Activated naive CD8-positive, alpha-beta T cell treated with anti-CD3 and anti-CD28 coated beads for 36 hours (primary cell): Measurements from ENCODE around the gene PIRT. TPM values are rescaled to one million over a fixed set of nuclear protein-coding genes. Genes with fewer than 3 reads are reported as not detected.
A peak's percentile ranks its signal among the peaks of the same experiment; 100 is the strongest.
"Not testable (repeated sequence)": the region's sequence is repeated elsewhere in the genome, so short reads cannot be mapped to it uniquely, and the experiment has no call there.

ENCODE experiments used
- DNase-seq: peaks from one replicate; pipeline ENCODE4 v3.0.0; 2021
- H3K27ac Mint-ChIP-seq: one replicate; pipeline ENCODE4 v1.8.0; 2022; ENCODE audit warnings: mild to moderate bottlenecking, moderate library complexity, mixed read lengths
- H3K27me3 Mint-ChIP-seq: one replicate; pipeline ENCODE4 v1.8.0; 2022; ENCODE audit warnings: mild to moderate bottlenecking, mixed read lengths
- H3K36me3 Mint-ChIP-seq: one replicate; pipeline ENCODE4 v1.8.0; 2021; ENCODE audit warnings: mild to moderate bottlenecking, mixed read lengths
- H3K4me1 Mint-ChIP-seq: one replicate; pipeline ENCODE4 v1.8.0; 2021; ENCODE audit warnings: mixed read lengths
- H3K4me3 Mint-ChIP-seq: one replicate; pipeline ENCODE4 v1.8.0; 2022; ENCODE audit warnings: mild to moderate bottlenecking, moderate library complexity, mixed read lengths
- H3K9me3 Mint-ChIP-seq: one replicate; pipeline ENCODE4 v1.8.0; 2022; ENCODE audit warnings: mixed read lengths
- total RNA-seq, 2 experiments: library from RNA; stranded (reverse); gene quantifications; one replicate each; pipeline ENCODE4 v1.2.3, GENCODE V29; 2021

Gene PIRT
- total RNA-seq, result not detected

DNA sequence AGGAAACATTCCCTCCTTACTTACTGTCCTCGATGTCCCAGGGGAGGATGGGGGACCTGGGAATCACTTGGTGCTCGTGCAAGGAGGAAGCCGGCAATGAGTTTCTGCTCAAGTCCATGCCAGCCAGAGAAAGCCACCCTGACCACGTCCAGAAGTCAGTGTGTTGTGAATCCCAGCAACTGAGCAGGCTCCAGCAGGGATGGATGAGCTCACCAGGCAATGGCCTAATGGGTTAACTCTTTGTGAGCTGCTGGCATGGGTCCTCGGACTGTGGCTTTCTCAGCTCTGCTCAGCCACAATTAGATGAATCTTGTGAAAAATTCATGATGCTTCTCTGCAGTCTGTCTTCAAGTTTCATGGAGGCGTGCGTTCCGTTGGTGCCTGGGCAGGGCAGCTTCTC, at the start of gene PIRT:
Gene PIRT, minus strand, starts transcription at position 167 of the 400 bp plus-strand sequence. CDS start 12,442 bp downstream, outside the sequence.
- Mint-ChIP-seq H3K36me3 (no peaks in the 10 kb centered on the region), H3K9me3 (no peaks in the 10 kb centered on the region), H3K27me3 (no peaks in the 10 kb centered on the region), H3K27ac (no peak within 1 kb of the TSS), H3K4me1 (no peaks in the 10 kb centered on the region), H3K4me3 (no peak within 1 kb of the TSS)
- DNase-seq, result no peak

DNA sequence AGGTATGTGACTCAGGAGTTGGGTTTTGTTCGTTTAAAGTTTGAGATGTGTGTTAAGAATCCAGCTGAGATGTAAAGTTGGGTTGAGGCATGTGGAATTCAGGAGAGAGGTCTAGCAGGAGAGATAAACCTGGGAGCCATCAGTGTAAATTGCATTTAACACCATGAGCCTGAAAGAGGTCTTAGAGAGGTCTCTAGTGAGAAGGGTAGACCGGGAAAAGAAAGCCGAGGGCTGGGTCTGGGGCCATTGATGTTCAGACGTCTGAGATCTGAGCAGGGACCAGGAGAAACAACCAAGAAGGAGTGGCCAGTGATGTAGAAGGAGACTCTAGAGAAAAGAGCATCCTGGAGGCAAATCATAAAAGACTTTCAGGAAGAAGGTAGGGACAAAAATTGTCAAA, 44.1 kb upstream of the PIRT start:
- DNase-seq, result no peak
- H3K4me3 Mint-ChIP-seq, result no peak overlapping the region
- H3K4me1 Mint-ChIP-seq, result no peaks in the 10 kb centered on the region
- peaks cover 4% of the 10 kb centered on the region for H3K27me3 Mint-ChIP-seq
- no peaks in the 10 kb centered on the region for H3K9me3 Mint-ChIP-seq
- H3K27ac Mint-ChIP-seq, result no peak overlapping the region
- H3K36me3 Mint-ChIP-seq, result no peaks in the 10 kb centered on the region

DNA sequence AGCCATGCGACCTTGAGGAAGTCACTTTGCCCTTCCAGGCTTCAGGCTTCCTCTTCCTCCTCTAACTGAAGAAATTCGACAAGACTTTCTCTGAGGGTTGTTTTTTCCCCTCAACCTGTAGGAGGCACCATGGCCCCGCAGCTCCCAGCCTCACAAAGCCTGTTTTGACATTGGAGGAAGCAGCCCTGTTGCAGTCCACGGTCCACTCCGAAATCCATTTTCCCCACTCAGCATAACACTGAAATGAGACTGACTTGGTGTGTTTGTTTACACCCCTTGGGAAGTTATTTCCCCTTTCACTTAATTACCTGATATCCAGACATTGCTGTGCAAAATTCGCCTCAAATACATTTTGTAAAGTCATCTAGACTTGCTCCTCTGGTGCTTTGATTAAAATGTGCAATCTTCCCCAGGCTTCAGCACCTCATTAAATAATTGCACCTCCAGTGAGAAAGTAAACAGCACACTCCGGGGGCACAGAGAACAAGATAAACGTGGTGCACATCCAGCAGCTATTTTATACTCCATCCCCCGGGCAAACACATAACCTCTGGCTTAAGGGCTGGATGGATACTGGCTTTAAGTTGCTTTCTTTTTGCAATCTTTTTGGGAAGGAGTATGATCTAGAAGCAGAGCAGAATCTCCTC, 41.4 kb upstream of the PIRT start:
- Mint-ChIP-seq H3K27me3 (peaks cover 8% of the 10 kb centered on the region), H3K27ac (no peak overlapping the region), H3K9me3 (no peaks in the 10 kb centered on the region), H3K36me3 (no peaks in the 10 kb centered on the region), H3K4me1 (no peaks in the 10 kb centered on the region), H3K4me3 (no peak overlapping the region)
- peak; percentile 1 for DNase-seq

DNA sequence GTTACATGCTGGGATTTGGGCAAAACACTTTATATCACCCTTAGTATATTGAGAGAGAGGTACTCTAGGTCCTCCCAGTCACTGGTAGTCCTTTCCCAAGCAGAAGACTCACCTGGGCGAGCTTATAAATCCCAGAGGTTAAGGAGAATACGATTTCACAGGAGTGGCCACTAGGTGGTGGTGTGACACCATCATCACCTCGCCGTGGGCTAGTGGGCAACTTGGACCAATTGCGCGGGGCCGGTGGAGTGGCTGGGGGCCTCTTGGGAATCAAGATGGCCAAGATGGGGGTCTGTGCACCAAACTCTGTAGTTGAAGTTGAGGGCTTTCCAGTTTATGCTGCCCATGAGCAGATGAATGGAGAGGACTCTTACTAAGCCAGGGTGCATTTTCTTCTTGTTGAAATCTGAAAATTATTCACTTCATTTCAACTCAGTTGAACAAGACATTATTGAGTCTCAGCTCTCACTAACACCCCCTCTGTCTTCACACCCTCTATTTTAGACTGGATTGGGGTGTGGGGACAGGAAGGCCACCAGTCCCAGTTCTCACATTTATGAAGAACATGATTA, 38.2 kb upstream of the PIRT start:
- Mint-ChIP-seq H3K27ac (no peak overlapping the region), H3K4me3 (no peak overlapping the region), H3K36me3 (no peaks in the 10 kb centered on the region), H3K9me3 (no peaks in the 10 kb centered on the region), H3K27me3 (peaks cover 16% of the 10 kb centered on the region), H3K4me1 (no peaks in the 10 kb centered on the region)
- peak; percentile 4 for DNase-seq

DNA sequence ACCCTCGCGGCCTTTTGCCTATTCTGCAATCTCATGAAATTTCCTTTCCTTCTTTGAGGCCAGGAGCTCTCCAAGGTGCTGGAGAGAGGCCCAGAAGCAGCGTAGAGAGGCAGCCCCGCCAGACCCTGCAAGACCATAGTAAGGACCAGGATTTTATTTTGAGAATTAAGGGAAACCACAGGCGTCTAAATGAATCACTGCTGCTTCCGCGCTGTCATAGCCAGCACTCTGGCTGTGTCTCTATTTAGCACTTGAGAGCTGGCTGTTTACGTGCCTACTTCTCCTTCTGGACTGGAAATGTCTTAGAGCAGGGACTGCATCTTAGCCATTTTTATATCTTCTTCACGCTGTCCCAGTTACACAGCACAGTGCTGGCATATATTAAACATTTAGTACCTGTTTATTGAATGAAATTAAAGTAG, 37.6 kb upstream of the PIRT start:
- no peak overlapping the region for H3K4me3 Mint-ChIP-seq
- H3K36me3 Mint-ChIP-seq, result no peaks in the 10 kb centered on the region
- no peak overlapping the region for H3K27ac Mint-ChIP-seq
- DNase-seq, result peak; percentile 7
- no peaks in the 10 kb centered on the region for H3K9me3 Mint-ChIP-seq
- no peaks in the 10 kb centered on the region for H3K4me1 Mint-ChIP-seq
- H3K27me3 Mint-ChIP-seq, result peaks cover 16% of the 10 kb centered on the region

DNA sequence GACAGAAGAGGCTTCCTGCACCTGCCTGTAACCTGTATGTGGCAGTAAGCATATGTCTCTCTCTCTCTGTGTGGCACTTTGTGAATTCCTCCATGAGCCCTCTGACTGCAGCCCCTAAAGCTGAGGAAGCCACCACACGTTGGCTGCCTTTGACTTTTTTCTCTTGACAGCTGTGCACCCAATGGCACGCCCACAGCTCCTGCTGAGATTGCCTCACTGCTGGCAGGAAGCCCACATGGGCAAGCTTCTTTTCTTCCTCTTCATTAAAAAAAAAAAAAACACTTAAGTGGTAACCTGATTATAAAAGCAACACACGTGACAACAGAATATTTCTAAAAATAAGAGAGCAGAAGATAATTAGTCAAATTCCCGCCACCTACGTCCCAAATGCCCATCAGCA, 34.0 kb upstream of the PIRT start:
- peaks cover 2% of the 10 kb centered on the region for H3K36me3 Mint-ChIP-seq

DNA sequence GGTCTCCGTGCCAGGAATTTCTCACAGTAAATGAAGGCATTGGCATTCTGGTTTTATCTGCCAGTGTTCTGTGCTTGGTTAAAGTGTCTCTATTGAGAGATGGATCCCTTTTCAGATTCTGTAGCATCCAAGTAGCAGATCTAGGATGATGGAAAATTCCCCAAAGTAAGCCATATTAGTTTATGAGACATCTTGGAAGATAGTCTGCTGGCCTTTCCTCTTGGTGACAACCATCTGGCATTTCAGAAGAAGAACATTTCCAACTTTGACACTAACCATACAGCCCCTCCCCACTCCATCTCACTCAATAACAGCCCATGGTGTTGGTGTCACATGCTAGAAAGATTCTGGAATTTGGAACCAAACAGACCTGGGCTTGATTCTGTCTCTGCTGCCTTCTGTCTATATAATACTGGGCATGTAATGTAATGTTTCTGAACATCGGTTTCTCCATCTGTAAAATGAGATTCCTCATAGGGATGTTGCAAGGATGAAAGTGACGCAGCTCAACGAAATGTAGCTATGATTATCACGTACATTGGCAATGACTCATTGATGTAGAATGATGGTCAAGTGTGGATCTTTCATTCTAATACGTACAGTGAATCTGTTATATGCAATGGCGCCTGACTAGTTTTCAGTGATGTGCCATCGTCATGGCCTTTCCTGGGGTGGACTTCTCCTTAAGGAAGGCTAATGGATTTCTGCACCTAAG, 32.6 kb upstream of the PIRT start:
- Mint-ChIP-seq H3K27ac (no peak overlapping the region), H3K9me3 (peaks cover 3% of the 10 kb centered on the region), H3K36me3 (peaks cover 2% of the 10 kb centered on the region), H3K27me3 (peaks cover 8% of the 10 kb centered on the region), H3K4me3 (no peak overlapping the region), H3K4me1 (no peaks in the 10 kb centered on the region)
- DNase-seq, result no peak

More for the DNA sequence above, 34.0 kb upstream of the PIRT start:
- no peak overlapping the region for H3K27ac Mint-ChIP-seq
- no peak for DNase-seq
- H3K9me3 Mint-ChIP-seq, result peaks cover 3% of the 10 kb centered on the region
- H3K4me3 Mint-ChIP-seq, result no peak overlapping the region
- H3K4me1 Mint-ChIP-seq, result no peaks in the 10 kb centered on the region
- H3K27me3 Mint-ChIP-seq, result peaks cover 11% of the 10 kb centered on the region

DNA sequence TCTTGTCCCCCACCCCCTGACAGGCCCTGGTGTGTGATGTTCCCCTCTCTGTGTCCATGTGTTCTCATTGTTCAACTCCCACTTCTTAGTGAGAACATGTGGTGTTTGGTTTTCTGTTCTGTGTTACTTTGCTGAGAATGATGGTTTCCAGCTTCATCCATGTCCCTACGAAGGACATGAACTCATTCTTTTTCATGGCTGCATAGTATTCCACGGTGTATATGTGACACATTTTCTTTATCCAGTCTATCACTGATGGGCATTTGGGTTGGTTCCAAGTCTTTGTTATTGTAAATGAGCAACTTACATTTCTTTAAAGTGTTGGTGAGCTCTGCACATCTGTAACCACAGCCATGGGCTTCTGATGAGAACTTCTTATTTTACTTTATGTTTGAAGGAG, 30.9 kb upstream of the PIRT start:
- not testable (repeated sequence) for H3K9me3 Mint-ChIP-seq, H3K27ac Mint-ChIP-seq, H3K27me3 Mint-ChIP-seq, H3K4me3 Mint-ChIP-seq, DNase-seq, H3K4me1 Mint-ChIP-seq, H3K36me3 Mint-ChIP-seq

DNA sequence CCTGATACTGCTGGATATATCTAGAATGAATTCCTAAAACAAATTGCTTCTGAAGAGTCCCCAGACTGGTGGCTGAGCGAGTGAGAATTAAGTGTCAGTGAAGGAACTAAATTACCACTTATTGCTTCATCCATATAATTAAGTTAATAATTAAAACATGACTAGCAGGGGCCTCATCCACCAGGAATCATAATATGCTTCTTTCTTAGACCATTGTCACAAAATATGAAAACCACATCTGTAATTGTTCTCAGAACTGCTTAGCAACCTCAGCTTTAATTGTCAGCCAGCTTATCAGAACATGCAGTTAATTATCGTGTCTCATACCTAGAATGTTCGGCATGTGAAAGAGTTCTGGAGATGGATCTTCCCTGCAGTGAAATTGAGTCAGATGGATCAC, 21.2 kb upstream of the PIRT start:
- no peak overlapping the region for H3K27ac Mint-ChIP-seq
- DNase-seq, result no peak
- no peaks in the 10 kb centered on the region for H3K36me3 Mint-ChIP-seq
- H3K27me3 Mint-ChIP-seq, result no peaks in the 10 kb centered on the region
- H3K9me3 Mint-ChIP-seq, result peaks cover 10% of the 10 kb centered on the region
- H3K4me1 Mint-ChIP-seq, result no peaks in the 10 kb centered on the region
- no peak overlapping the region for H3K4me3 Mint-ChIP-seq

DNA sequence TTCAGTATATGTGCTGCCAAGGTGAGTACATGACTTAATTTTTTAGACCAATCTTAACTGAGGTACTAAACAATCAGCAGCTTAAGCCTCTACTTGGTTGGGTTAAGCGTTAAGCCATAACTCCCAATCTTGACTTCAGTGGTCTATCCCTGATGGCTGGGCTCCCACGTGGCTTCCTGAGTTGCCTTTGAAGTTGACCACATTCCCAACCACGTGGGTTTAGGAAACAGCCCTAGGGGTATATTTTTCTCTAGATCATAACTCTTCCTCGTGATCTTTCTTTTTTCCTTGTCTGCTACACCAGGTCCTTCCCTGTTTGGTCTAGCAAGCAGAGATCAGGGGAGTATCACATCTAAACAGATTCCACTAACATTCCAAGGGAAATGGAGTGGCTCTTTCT, 20.1 kb upstream of the PIRT start:
- Mint-ChIP-seq H3K4me3 (no peak overlapping the region), H3K9me3 (peaks cover 6% of the 10 kb centered on the region), H3K27me3 (no peaks in the 10 kb centered on the region), H3K36me3 (no peaks in the 10 kb centered on the region), H3K4me1 (no peaks in the 10 kb centered on the region), H3K27ac (no peak overlapping the region)
- no peak for DNase-seq

DNA sequence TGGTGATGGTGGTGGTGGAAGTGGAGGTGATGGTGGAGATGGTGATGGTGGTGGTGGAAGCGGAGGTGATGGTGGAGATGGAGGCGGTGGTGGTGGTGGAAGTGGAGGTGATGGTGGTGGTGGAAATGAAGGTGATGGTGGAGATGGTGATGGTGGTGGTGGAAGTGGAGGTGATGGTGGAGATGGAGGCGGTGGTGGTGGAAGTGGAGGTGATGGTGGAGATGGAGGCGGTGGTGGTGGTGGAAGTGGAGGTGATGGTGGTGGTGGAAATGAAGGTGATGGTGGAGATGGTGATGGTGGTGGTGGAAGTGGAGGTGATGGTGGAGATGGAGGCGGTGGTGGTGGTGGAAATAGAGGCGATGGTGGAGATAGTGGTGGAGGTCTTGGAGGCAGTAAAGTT, 8.7 kb upstream of the PIRT start:
- H3K36me3 Mint-ChIP-seq, H3K27ac Mint-ChIP-seq, H3K4me3 Mint-ChIP-seq, H3K9me3 Mint-ChIP-seq, H3K27me3 Mint-ChIP-seq, DNase-seq, H3K4me1 Mint-ChIP-seq: not testable (repeated sequence)

DNA sequence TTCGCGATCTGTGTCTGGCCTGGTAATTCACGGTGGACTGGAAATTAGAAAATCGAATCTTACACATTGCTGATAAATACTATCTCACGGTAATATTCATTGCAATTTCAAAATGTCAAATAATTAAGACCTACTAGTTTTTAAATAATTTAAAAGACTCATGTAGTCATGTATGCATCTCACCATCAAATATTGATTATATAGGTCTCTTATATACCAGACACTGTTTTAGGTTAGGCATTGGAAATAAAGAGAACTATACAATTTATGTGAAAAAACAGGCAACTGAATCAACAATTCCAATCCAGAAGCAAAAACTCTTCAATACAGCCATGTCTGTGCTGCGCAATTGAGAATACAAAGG, 7.5 kb upstream of the PIRT start:
- H3K27me3 Mint-ChIP-seq, result peaks cover 6% of the 10 kb centered on the region
- H3K27ac Mint-ChIP-seq, result no peak overlapping the region
- DNase-seq, result no peak
- no peaks in the 10 kb centered on the region for H3K36me3 Mint-ChIP-seq
- peak overlapping the region; percentile 77 for H3K4me3 Mint-ChIP-seq
- H3K4me1 Mint-ChIP-seq, result peaks cover 6% of the 10 kb centered on the region
- no peaks in the 10 kb centered on the region for H3K9me3 Mint-ChIP-seq

DNA sequence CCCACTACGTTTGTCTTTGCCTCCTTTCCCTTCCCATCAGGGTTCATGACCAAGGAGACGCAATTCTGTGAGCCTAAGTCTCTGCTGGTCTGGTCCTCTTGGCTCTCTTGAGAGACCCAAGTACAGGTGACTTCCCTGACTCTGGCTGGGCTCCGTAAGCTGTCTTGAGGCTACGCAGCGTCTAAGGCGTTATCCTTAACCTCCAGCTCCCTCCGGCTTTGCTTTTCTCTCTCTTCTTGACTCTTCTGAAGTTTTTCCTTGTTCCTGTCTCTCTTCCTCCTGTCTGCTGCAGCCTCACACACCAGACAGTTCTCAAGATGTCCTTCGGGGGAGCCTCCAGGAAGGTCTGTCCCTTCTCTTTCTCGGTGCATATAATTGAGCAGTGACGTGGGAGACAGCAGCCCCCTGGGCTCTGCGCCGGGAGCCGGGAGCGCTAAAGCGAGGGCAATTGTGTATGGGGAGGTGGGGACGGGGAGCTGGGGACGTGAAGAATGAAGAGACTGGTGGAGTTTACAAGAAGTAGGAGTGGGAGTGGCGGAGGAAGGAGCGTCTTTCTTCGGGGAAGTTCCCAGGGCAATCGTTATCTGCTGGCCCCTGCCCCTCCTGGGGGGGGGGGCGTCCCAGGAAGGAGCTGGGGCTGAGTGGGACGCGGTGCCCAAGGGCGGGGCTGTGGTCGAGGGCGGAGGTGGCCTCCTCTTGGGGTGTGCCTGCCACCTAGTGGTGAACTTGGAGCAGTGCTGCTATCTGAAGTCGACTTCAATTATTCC, 6.9 kb upstream of the PIRT start:
- H3K27ac Mint-ChIP-seq, result no peak overlapping the region
- peak overlapping the region; percentile 77 for H3K4me3 Mint-ChIP-seq
- H3K36me3 Mint-ChIP-seq, result no peaks in the 10 kb centered on the region
- H3K4me1 Mint-ChIP-seq, result peaks cover 6% of the 10 kb centered on the region
- H3K9me3 Mint-ChIP-seq, result no peaks in the 10 kb centered on the region
- peak; percentile 71 for DNase-seq
- peaks cover 6% of the 10 kb centered on the region for H3K27me3 Mint-ChIP-seq

DNA sequence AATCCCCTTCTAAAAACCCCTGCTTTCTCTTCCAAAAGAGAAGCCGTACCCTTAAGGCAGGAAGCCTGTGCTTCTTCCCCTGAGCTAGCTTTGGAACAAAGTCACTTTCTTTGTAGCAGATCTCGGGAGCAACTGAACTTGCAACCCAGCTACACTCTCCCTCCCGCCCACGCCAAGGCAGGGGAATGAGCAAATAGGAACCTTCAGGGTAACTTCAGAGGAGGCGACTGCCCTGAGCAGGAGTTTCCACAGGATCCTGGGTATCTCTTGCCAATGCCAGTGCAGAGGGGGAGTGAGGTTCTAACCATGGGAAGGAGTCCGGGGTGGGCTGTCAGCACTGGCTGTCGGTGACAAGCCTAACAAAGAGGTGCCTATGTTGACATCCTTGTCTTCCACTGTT, 5.9 kb upstream of the PIRT start:
- no peak for DNase-seq
- no peak overlapping the region for H3K27ac Mint-ChIP-seq
- no peaks in the 10 kb centered on the region for H3K9me3 Mint-ChIP-seq
- H3K4me1 Mint-ChIP-seq, result peaks cover 6% of the 10 kb centered on the region
- H3K36me3 Mint-ChIP-seq, result no peaks in the 10 kb centered on the region
- H3K4me3 Mint-ChIP-seq, result no peak overlapping the region
- H3K27me3 Mint-ChIP-seq, result peaks cover 6% of the 10 kb centered on the region

DNA sequence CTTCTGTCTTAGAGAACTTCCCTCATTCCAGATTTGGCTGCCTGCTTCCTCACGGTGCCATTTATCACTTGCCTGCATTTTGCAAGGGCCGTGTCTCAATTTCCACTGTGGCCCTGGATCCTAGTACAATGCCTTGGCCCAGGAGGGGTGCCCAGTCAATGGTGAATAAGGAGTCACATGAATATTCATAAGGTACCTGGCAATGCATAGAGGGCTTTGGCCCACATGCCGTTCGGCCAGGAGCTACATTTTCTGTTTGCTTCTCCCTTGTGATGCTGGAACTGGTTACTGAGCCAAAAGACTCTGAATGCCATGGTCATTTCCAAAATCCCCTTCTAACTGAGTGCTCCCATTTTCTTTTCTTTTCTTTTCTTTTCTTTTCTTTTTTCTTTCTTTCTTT, 4.8 kb upstream of the PIRT start:
- Mint-ChIP-seq H3K4me3 (no peak overlapping the region), H3K9me3 (no peaks in the 10 kb centered on the region), H3K27ac (no peak overlapping the region), H3K36me3 (no peaks in the 10 kb centered on the region), H3K27me3 (peaks cover 6% of the 10 kb centered on the region), H3K4me1 (peaks cover 6% of the 10 kb centered on the region)
- no peak for DNase-seq
